Endometrium (tissue), 2 donors: ENCODE results near the gene SFXN2.
A peak's percentile ranks its signal among the peaks of the same experiment; 100 is the strongest.
"Not testable (repeated sequence)": the region's sequence is repeated elsewhere in the genome, so short reads cannot be mapped to it uniquely, and the experiment has no call there.

Experiments
- FAIRE-seq: peaks from 2 replicates; lab custom pipeline; 2012; peaks lifted over from hg19 to GRCh38; lab: Jason Lieb, UNC
- donor health status: control.
- donor health status: control.

The SFXN2 gene

DNA sequence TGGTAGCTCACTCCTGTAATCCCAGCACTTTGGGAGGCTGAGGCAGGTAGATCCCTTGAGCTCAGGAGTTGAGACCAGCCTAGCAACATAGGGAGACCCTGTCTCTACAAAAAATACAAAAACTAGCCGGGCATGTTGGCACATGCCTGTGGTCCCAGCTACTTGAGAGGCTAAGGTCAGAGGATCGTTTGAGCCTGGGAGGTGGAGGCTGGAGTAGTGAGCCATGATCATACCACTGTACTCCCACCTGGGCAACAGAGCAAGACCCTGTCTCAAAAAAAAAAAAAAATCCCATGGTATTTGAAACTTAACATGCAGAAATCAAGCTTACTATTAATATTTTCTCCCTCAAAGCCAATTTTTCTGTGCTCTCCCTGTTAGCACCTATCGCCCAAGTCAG lies 5.9 kb downstream of the SFXN2 start:
- no peak for FAIRE-seq

DNA sequence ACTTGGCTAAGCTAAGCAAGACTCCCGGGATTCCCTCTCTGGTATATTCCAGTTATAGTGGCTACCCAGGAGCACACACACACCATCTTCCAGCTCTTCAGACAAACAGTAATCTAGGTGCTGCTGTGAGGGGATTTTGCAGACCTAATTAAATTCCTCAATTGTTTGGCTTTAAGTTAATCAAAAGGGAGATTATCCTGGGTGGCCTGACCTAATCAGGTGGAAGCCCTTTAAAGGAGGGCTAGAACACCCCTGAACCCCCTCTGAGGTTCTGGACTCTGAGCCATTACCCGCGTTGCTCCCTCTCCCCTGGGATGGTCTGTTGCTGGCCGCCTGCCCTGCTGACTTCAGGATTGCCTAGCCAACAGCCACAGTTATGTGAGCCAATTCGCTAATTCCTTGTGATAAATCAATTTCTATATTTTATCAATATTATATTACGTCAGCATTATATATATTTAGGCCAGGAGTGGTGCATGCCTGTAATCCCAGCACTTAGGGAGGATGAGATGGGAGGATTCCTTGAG lies 6.4 kb downstream of the SFXN2 start:
- no peak for FAIRE-seq

DNA sequence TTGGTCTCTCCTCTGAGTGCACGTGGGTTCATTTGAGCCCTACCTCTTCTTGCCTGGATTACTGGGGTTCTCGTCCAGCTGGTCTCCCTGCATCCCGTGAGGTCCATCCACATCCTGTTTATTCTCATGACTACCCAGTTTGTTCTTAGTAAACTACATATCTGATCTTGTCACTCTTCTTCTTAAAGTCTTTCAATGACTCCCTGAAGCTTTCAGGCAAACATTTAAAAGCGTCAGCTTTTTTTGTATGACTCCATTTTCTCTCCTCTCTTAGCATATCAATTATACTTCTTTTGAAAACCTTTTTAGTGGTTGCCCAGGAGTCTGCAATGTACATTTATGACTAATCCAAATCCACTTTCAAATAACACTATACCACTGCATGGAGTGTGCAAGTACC lies 7.5 kb downstream of the SFXN2 start:
- FAIRE-seq: no peak

DNA sequence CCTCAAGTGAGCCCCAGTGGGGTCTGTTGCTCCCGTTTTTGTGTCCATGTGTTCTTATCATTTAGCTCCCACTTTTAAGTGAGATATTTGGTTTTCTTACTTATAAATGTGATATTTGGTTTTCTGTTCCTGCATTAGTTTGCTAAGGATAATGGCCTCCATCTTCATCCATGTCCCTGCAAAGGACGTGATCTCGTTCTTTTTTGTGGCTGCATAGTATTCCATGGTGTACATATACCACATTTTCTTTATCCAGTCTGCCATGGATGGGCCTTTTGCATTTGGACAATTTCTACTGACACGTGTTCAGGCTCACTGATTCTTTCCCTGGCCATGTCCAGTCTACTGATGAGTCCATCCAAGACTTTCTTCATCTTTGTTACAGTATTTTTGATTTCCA lies 9.6 kb downstream of the SFXN2 start:
- no peak for FAIRE-seq

DNA sequence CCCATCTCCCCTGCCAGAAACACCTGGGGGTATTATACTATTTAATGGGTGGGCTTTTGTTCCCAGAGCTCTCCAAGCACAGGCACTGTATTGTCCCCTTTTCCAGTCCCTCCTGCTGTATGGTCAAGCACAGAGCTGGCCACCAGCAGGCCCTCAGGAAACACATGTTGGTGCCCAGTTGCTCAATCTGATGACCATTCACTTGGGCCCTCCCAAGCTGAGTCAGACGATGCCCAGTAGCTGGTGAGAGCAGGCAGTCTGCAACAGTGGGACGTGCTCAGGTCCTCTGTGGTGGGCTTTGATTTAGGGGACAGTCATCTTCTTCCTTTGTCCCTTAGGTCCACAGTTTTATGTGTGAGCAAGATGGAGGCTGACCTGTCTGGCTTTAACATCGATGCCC lies 11.8 kb downstream of the SFXN2 start:
- no peak for FAIRE-seq

DNA sequence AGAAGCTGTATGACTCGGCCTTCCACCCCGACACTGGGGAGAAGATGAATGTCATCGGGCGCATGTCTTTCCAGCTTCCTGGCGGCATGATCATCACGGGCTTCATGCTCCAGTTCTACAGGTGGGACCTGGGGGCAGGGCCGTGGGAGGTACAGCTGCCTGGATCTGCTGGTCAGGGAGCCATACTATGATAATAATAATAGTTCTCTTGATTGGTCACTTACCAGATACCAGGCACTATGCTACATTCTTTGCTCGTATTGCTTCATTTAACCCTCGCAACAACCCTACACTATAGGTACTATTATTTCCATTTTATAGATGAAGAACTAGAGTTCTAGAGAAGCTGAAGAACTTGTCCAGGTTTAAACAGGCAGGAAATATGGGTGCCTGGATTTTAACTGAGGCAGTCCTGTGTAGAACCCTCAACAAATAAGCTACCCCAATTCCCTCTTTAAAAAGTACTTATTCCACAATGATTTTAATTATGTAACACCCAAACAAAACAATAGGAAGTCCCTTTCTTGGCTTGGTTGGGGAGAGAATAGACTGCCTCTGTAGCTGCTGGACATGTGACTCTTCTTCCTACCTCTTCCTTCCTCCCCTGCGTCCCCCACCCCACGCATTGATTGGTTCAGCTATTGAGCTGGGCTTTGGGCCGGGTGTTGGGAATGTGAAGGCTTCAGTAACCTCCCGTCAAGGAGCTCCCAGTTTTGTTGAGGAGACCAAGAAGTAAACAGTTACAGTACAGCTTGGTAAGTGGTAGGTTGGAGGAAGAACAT lies 12.8 kb downstream of the SFXN2 start:
- FAIRE-seq: no peak

DNA sequence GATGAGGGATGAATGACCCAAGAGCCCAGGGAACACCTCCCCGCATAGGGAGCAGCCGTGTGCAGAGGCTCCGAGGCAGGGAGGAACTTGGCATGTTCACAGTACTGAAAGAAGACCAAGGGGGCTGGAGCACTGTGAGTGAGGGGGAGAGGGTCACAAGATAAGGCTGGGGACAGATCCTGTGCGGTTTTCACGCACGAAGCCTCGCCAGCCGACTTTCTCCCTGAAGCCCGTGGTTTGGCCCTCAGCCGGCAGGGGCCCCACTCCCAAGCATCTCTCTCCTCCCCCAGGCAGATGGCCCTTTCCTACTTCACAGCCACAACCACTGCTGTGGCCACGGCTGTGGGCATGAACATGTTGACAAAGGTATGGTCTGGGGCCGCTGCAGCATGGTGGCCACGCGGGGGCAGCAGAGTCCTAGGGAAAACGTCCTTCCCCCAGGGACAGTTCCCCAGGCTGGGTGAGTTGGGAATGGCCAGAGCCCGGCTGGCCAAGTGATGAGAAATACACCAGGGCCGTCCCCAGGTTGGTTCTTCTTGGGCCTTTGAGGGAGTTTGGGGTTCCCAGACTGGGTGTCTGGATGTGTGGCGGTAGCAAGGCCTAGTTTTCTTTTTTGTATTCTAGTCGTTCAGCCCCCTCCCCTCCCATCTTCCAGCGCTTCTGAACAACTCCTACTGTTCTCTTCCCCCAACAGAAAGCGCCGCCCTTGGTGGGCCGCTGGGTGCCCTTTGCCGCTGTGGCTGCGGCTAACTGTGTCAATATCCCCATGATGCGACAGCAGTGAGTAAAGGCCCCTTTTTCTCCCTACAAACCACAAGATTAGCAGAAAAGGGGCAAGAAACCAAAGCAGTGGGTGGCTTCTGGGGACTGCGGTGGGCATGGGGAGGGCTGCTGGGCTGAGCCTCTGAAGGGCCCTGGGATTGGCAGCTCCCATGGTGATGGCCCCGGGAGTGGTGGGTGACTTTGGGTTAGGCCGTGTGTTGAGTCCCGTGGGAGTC lies 14.9 kb downstream of the SFXN2 start:
- FAIRE-seq: no peak

DNA sequence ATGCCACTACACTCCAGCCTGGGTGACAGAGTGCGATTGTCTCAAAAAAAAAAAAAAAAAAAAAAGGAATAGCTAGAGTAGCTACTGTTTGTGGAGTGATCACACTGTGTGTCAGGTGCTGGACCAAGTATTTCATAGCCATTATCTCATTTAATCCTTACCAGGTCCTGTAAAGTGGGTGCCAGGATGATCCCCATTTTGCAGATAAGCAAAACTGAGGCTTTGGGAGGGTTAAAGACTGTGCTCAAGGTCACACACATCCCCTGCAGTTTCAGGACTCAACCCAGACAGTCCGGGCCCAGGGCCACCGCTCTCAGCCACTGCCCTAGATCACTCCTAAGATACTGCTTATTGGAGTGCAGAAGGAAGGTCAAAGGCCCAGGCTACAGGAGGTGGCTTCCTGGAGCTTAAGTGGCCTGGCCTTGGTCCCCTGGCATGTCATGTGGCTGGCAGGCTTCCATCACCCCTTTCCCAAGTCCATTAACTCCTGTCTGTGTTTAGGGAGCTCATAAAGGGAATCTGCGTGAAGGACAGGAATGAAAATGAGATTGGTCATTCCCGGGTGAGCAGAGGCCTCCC lies 16.9 kb downstream of the SFXN2 start:
- no peak for FAIRE-seq

DNA sequence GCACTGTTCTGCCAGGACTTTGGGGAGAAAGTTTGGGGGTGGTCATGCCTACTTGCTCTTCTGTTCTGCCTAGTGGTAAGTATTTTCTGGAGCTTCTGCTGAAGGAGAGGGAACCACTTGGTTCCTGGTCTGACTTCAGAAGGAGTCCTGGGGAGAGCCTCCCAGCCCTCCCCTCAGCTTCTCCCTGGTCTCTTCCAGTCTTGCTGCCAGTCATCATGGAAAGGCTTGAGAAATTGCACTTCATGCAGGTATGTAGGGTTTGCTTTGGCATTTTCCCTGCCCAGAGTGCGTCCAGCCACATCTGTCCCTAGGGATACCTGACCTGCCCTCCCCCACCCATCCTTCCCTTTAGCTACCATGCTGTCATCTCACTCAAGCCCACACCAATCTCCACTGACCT lies 18.2 kb downstream of the SFXN2 start:
- FAIRE-seq: no peak

DNA sequence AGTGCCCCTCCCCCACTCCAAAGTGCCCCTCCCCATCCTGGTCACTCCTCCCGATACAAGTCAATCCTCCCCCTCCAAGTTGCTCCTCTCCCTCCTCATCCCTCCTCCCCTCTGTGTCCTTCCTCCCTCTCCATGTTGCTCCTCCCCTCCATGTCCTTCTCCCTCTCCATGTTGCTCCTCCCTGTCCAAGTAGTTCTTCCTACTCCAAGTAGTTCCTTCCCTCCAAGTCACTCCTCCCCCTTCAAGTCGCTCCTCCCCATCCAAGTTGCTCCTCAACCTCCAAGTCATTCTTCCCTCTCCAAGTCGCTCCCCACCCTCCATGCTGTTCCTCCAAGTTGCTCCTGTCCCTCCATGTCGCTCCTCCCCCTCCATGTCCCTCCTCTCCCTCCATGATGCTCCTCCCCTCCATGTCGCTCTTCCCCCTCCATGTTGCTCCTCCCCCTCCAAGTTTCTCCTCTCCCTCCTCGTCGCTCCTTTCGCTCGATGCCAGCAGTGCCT lies 20.7 kb downstream of the SFXN2 start:
- FAIRE-seq: no peak

DNA sequence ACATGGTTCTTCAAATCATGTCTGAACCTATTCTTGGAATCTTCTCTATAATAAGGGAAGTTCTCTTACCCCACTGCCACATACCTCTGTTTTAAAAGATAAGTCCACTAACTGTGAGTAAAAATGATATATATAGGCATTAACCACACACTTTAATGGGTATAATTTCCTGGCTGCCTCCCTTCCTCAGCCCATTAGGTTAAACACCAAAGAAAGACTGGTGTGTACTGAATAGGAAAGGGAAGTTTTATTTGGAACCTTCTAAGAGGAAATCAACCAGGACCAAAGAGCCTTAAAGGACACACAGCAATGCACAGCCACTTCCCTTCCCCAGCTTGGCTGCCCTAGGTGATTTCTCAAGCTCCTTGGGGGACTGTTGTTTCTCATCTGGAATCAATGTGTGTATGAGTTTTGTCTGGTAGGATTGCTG lies 24.3 kb downstream of the SFXN2 start:
- no peak for FAIRE-seq

DNA sequence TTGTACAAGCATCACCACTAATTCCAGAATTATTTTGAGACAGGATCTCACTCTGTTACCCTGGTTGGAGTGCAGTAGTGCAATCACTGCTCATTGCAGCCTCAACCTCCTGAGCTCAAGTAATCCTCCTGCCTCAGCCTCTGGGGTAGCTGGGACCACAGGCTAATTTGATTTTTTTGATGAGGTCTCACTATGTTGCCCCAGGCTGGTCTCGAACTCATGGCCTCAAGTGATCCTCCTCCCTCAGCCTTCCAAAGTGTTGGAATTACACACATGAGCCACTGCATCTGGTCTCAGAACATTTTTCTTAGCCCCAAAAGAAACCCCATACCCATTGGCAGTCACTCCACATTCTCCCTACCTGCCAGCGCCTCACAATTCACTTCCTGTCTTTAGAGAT lies 25.8 kb downstream of the SFXN2 start:
- no peak for FAIRE-seq

DNA sequence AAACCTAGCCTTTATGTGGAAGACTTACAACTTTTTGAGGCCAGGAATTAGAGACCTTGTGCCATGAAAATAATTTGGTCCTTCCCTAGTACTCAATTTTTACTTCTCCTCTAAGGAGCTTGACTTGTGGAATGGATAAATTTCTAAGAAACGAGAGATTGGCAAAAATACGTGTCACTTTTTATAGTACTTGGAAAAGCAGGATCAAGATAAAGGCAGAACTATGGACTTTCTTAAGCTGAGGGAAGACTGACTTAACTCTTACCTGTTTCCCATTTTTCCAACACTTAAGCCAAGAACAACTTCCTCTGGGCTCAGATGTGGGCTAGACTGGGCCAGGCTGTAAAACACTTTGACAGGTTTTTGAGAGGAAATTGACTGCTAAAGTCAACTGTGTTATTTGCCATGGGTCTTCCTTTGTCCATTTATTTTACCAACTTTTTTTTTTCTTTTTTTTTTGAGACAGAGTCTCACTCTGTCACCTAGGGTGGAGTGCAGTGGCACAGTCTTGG lies 27.3 kb downstream of the SFXN2 start:
- FAIRE-seq: no peak

DNA sequence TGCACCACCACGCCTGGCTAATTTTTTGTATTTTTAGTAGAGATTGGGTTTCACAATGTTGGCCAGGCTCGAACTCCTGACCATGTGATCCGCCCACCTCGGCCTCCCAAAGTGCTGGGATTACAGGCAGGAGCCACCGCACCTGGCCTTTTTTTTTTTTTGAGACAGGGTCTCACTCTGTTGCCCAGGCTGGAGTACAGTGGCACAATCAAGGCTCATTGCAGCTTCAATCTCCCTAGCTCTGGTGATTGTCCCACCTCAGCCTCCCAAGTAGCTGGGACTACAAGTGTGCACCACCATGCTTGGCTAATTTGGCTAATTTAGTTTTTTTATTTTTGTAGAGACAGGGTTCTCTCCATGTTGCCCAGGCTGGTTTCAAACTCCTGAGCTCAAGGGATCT lies 27.9 kb downstream of the SFXN2 start:
- FAIRE-seq: not testable (repeated sequence)

DNA sequence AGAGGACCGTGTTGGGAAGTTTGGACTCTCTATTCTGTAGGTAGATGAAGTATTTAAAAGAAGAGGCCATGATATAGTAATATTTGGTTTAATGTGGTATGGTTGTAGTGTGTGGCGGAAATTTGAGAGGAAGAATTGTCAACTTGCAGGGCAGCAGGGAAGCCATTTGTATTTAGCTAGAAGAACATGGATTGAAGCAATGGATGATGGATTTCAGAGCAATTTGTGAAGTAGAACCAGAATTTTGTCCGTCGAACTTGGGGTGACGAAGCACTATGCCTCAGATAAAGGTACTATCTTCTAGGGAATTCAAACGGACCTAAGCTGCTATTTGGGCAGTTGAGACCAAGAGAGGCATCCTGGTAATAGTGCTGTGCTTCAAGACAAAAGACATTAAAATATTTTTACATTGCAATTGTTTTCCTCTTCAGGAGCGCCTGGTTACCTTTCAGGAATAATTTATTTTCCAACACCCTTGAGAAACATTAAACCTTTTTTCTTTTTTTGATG lies 28.7 kb downstream of the SFXN2 start:
- FAIRE-seq: no peak

DNA sequence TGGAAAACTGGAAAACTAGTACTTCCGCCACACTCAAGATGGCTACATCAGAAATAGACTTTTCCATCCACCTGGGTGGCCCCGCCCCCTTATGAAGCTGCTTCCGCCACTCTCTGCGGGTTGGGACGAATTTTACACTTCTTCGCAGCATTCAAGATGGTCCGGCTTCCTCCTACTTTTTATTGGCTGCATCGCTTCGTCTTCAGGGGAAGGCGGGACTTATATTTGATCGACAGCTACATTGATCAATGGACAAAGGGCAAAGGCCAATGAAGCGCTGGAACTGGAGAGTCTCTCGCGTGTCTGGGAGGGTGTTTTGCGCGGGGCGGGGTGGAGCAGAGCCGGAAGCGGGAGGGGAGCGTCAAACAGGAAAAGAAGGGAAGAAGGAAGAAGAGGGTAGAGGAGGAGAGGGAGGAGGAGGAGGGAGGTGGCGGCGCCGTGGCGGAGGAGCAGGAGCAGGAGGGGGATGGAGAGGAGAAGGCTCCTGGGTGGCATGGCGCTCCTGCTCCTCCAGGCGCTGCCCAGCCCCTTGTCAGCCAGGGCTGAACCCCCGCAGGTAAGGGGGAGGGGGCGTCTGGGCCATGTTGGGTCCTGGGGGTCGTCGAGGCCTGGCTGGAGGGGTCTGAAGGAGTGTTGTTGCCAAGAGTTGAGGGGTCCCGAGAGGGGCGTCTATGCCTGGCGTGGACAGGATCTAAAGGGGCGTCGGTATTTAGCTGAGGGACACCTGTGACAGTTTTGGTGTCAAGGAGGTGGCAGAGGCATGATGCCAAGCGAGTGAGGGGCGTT lies 29.3 kb downstream of the SFXN2 start, which contains the start of gene WBP1L:
TSS of gene WBP1L (plus strand) at position 361 of the 786 bp plus-strand sequence. CDS start at position 467, 106 bp downstream.
- FAIRE-seq: peak; percentile 99

DNA sequence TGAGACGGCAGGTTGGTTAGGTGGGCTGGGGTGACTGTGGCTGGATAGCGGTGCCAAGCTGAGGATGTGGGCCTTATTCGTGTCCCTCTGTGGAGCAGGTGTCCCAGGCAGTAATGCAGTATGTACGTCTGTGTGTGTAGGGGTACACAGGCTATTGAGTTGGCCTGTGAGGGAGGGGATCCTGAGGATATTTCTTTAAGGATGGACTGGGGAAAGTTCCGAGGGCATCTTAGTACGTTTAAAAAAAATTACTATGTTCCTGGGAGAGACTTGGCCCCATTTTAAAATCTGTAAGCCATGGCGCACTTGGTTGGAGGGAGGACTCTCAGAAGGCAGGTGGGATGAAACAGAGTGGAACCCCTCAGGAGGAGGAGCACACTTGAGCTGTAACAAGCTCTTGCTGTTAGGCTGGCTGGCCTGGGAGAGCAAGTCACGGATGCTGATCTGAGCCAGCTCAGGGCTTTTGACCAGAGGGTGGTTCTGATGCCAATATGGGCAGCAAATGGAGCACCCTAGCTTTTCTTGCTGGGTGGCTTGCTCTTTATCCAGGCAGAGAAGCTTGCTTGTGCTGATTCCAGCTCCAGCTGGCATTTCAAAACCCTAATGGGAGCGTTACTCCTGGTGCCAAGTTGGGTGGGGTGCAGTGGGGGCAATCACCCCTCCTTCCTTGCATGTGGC lies 30.1 kb downstream of the SFXN2 start:
- FAIRE-seq: no peak

DNA sequence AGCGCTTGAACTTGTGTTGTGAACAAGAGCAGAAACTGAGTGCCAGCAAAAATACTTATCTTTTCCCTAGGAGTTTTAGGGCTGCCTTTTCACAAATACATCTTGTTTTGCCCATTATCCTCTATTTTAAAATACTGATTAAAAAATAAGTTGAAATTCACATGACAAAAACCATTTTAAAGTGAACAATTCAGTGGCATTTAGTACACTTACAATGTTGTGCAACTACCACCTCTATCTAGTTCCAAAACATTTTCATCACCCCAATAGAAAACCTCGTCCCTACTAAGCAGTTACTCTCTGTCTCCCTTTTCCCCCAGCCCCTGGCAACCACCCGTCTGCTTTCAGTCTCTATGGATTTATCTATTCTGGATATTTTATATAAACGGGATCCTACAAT lies 30.7 kb downstream of the SFXN2 start:
- no peak for FAIRE-seq

DNA sequence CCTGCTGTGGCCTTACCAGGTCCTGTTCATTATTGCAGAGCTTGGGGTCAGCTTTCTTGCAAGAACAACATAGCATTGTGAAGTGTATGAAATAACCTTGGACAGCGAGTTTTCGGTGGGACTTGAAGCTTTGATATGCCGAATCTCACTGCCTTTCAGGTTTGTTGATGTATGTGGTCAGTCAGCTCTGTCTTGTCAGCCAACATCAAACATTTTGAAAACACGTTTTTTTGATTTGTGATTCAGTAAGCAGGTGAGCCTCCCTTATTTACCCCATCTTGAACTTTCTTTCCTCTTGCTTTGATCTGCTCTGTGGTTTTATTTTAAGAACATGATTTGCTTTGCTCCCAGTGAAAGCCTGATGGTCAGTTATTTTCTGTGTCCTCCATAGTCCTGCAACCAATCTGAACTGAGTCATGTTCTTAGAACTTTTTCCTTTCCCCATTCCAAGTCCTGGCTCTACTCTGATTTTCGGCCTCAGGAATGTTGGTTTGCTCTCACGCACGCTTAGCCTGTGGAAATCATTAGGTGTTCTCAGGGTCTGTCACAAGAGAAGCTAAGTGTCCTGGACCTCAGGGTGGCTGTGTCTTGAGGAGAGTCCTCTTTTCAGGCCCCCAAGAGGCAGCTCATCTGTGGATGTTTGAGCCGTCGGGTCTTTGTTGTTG lies 38.0 kb downstream of the SFXN2 start:
- no peak for FAIRE-seq
